CD4-positive, CD25-positive, alpha-beta regulatory T cell (primary cell): ENCODE data around the gene WNK1. TPM values are rescaled to one million over a fixed set of nuclear protein-coding genes. Genes with fewer than 3 reads are reported as not detected.

Experiments used
- ATAC-seq, 2 donors: fragments of 150-1000 bp; cut with Tn5 transposase; one replicate each; pipeline ENCODE4 v1.10.0; 2021; ENCODE audit warnings: low read depth in 2 of 2, moderate number of reproducible peaks in 2 of 2, moderate library complexity in 1 of 2
- DNase-seq, 3 donors: peaks; one replicate each; pipeline versions ENCODE4 v3.0.0 to v3.0.0-alpha.2; 2012 to 2022; ENCODE audit warnings: mixed read lengths in 1 of 3
- H3K27ac ChIP-seq: one replicate; pipeline ENCODE4 v1.7.0; 2013; ENCODE audit warnings: mild to moderate bottlenecking, low read length; ENCODE audit not compliant: insufficient read depth, poor library complexity, severe bottlenecking
- H3K27me3 ChIP-seq: one replicate; pipeline ENCODE4 v1.7.0; 2013; ENCODE audit warnings: low read length; ENCODE audit not compliant: control insufficient read depth, insufficient read depth
- H3K36me3 ChIP-seq: one replicate; pipeline ENCODE4 v1.7.0; 2013; ENCODE audit warnings: mild to moderate bottlenecking, low read length, moderate library complexity; ENCODE audit not compliant: control insufficient read depth, insufficient read depth
- H3K4me1 ChIP-seq: 2 replicates; pipeline ENCODE4 v1.7.0; 2013; ENCODE audit warnings: mild to moderate bottlenecking, low read length; ENCODE audit not compliant: insufficient read depth, control insufficient read depth, poor library complexity, severe bottlenecking
- H3K4me3 ChIP-seq: one replicate; pipeline ENCODE4 v1.7.0; 2013; ENCODE audit warnings: low read depth, mild to moderate bottlenecking, low read length, moderate library complexity
- H3K9me3 ChIP-seq, 2 experiments: 1 replicate in 1 of 2; 2 replicates in 1 of 2; pipeline ENCODE4 v1.7.0; 2013; ENCODE audit warnings: low read length in 2 of 2, mild to moderate bottlenecking in 1 of 2, moderate library complexity in 1 of 2; ENCODE audit not compliant: control insufficient read depth in 2 of 2
- H3K27ac Mint-ChIP-seq, 3 donors: one replicate each; pipeline ENCODE4 v1.8.0; 2020 to 2022; ENCODE audit warnings: mild to moderate bottlenecking in 3 of 3, mixed read lengths in 3 of 3, moderate library complexity in 2 of 3
- H3K27me3 Mint-ChIP-seq: one replicate; pipeline ENCODE4 v1.8.0; 2022; ENCODE audit warnings: mild to moderate bottlenecking, mixed read lengths
- H3K36me3 Mint-ChIP-seq: one replicate; pipeline ENCODE4 v1.8.0; 2020; ENCODE audit warnings: mixed read lengths
- H3K4me1 Mint-ChIP-seq, 4 donors: one replicate each; pipeline ENCODE4 v1.8.0; 2020 to 2022; ENCODE audit warnings: mixed read lengths in 4 of 4, mild to moderate bottlenecking in 1 of 4
- H3K4me3 Mint-ChIP-seq, 4 donors: one replicate each; pipeline ENCODE4 v1.8.0; 2020 to 2022; ENCODE audit warnings: mild to moderate bottlenecking in 4 of 4, mixed read lengths in 4 of 4, moderate library complexity in 3 of 4
- H3K9me3 Mint-ChIP-seq, 7 donors: one replicate each; pipeline ENCODE4 v1.8.0; 2020 to 2022; ENCODE audit warnings: mixed read lengths in 7 of 7, mild to moderate bottlenecking in 3 of 7, moderate library complexity in 2 of 7
- polyA plus RNA-seq, 4 donors: library from polyadenylated mRNA; unstranded; fragments of 300-500 nt; fragmentation: Illumina TruSeq; gene quantifications; one replicate each; pipeline ENCODE4 v1.2.3, GENCODE V29; 2021
- total RNA-seq: library from RNA; stranded (reverse); gene quantifications from one replicate; pipeline ENCODE4 v1.2.3, GENCODE V29; 2022

The WNK1 gene
- total and polyA plus RNA-seq, 5 donors from 2014 or later: 22.1 to 360 (median 32.8) TPM

GRCh38 chr12:910416-910815, 158.0 kb downstream of the WNK1 start:
- no peak for DNase-seq
- Mint-ChIP-seq H3K4me1 (peaks cover 11 to 22% (median 18%) of the 10 kb centered on the region in 4 donors), H3K4me3 (no peak overlapping the region), H3K27me3 (no peaks in the 10 kb centered on the region), H3K9me3 (no peaks in the 10 kb centered on the region), H3K27ac (peak overlapping the region in 2 of 3 donors; percentile 1 to 71), H3K36me3 (peaks cover 50% of the 10 kb centered on the region)
- Histone ChIP-seq H3K9me3 (no peaks in the 10 kb centered on the region), H3K27me3 (no peaks in the 10 kb centered on the region), H3K27ac (no peak overlapping the region), H3K4me3 (no peak overlapping the region), H3K4me1 (peaks cover 5% of the 10 kb centered on the region), H3K36me3 (peaks cover 95% of the 10 kb centered on the region)
- no peak for ATAC-seq

- no peaks in the 10 kb centered on the region for H3K9me3 ChIP-seq
- Mint-ChIP-seq H3K4me3 (no peak overlapping the region), H3K36me3 (peaks cover 45% of the 10 kb centered on the region), H3K9me3 (no peaks in the 10 kb centered on the region), H3K4me1 (peaks cover 8 to 20% (median 14%) of the 10 kb centered on the region in 4 donors), H3K27me3 (no peaks in the 10 kb centered on the region), H3K27ac (peak overlapping the region in 1 of 3 donors; percentile 56)
- H3K27ac ChIP-seq: no peak overlapping the region
- H3K27me3 ChIP-seq: no peaks in the 10 kb centered on the region
- DNase-seq: no peak
- peaks cover 5% of the 10 kb centered on the region for H3K4me1 ChIP-seq
- H3K4me3 ChIP-seq: no peak overlapping the region
- peaks cover 91% of the 10 kb centered on the region for H3K36me3 ChIP-seq
- ATAC-seq: no peak
These were observed 158.9 kb downstream of the WNK1 start for GRCh38 chr12:911191-911826.

- DNase-seq: no peak
- H3K27ac Mint-ChIP-seq: no peak overlapping the region
- Histone ChIP-seq H3K4me3 (no peak overlapping the region), H3K27ac (no peak overlapping the region), H3K27me3 (no peaks in the 10 kb centered on the region), H3K4me1 (peaks cover 5% of the 10 kb centered on the region), H3K36me3 (peaks cover 90% of the 10 kb centered on the region), H3K9me3 (no peaks in the 10 kb centered on the region)
- no peaks in the 10 kb centered on the region for H3K9me3 Mint-ChIP-seq
- no peak overlapping the region for H3K4me3 Mint-ChIP-seq
- H3K4me1 Mint-ChIP-seq: peaks cover 6 to 20% (median 13%) of the 10 kb centered on the region in 4 donors
- H3K36me3 Mint-ChIP-seq: peaks cover 46% of the 10 kb centered on the region
- ATAC-seq: no peak
- no peaks in the 10 kb centered on the region for H3K27me3 Mint-ChIP-seq
These were observed 160.3 kb downstream of the WNK1 start for GRCh38 chr12:912466-913235.

- H3K36me3 Mint-ChIP-seq: peaks cover 47% of the 10 kb centered on the region
These were observed 161.7 kb downstream of the WNK1 start for GRCh38 chr12:913919-914698.

GRCh38 chr12:915090-915489, 162.7 kb downstream of the WNK1 start:
- Histone ChIP-seq H3K27me3 (no peaks in the 10 kb centered on the region), H3K9me3 (no peaks in the 10 kb centered on the region), H3K4me1 (peaks cover 5% of the 10 kb centered on the region), H3K36me3 (peaks cover 75% of the 10 kb centered on the region), H3K4me3 (no peak overlapping the region), H3K27ac (no peak overlapping the region)
- H3K27me3 Mint-ChIP-seq: no peaks in the 10 kb centered on the region
- H3K27ac Mint-ChIP-seq: peak overlapping the region; percentile 65 to 78 (median 71)
- no peak overlapping the region for H3K4me3 Mint-ChIP-seq
- H3K9me3 Mint-ChIP-seq: no peaks in the 10 kb centered on the region
- peaks cover 40% of the 10 kb centered on the region for H3K36me3 Mint-ChIP-seq
- DNase-seq: peak in 1 of 3 donors; percentile 41
- ATAC-seq: peak in 1 of 2 donors; percentile 47
- H3K4me1 Mint-ChIP-seq: peaks cover 7 to 21% (median 10%) of the 10 kb centered on the region in 4 donors

More at GRCh38 chr12:913919-914698, 161.7 kb downstream of the WNK1 start:
- no peaks in the 10 kb centered on the region for H3K27me3 ChIP-seq
- peaks cover 5% of the 10 kb centered on the region for H3K4me1 ChIP-seq
- peaks cover 85% of the 10 kb centered on the region for H3K36me3 ChIP-seq
- DNase-seq (no peak), ATAC-seq (no peak)
- H3K9me3 ChIP-seq: no peaks in the 10 kb centered on the region
- Mint-ChIP-seq H3K4me3 (peak overlapping the region in 1 of 4 donors; percentile 38), H3K27ac (peak overlapping the region; percentile 74 to 79 (median 78)), H3K9me3 (no peaks in the 10 kb centered on the region), H3K27me3 (no peaks in the 10 kb centered on the region), H3K4me1 (peaks cover 7 to 21% (median 13%) of the 10 kb centered on the region in 4 donors)
- no peak overlapping the region for H3K27ac ChIP-seq
- no peak overlapping the region for H3K4me3 ChIP-seq

GRCh38 chr12:916240-916639, 163.9 kb downstream of the WNK1 start:
- H3K36me3 Mint-ChIP-seq: peaks cover 41% of the 10 kb centered on the region
- ATAC-seq (peak in 1 of 2 donors; percentile 41), DNase-seq (peak in 1 of 3 donors; percentile 39)
- H3K36me3 ChIP-seq: peaks cover 66% of the 10 kb centered on the region
- H3K27ac Mint-ChIP-seq: peak overlapping the region in 1 of 3 donors; percentile 67
- no peaks in the 10 kb centered on the region for H3K9me3 ChIP-seq
- H3K4me1 ChIP-seq: peaks cover 5% of the 10 kb centered on the region
- no peaks in the 10 kb centered on the region for H3K27me3 ChIP-seq
- H3K27me3 Mint-ChIP-seq: no peaks in the 10 kb centered on the region
- H3K4me3 ChIP-seq: no peak overlapping the region
- H3K9me3 Mint-ChIP-seq: no peaks in the 10 kb centered on the region
- H3K4me3 Mint-ChIP-seq: no peak overlapping the region
- H3K27ac ChIP-seq: no peak overlapping the region
- H3K4me1 Mint-ChIP-seq: peaks cover 7 to 21% (median 16%) of the 10 kb centered on the region in 4 donors

- H3K4me3 Mint-ChIP-seq: peak overlapping the region in 1 of 4 donors; percentile 38
- H3K27ac ChIP-seq: no peak overlapping the region
These were observed 164.5 kb downstream of the WNK1 start for GRCh38 chr12:916712-917445.

More at GRCh38 chr12:916712-917445, 164.5 kb downstream of the WNK1 start:
- H3K27me3 Mint-ChIP-seq: no peaks in the 10 kb centered on the region
- H3K36me3 Mint-ChIP-seq: peaks cover 41% of the 10 kb centered on the region
- peak overlapping the region in 2 of 3 donors; percentile 79 to 80 for H3K27ac Mint-ChIP-seq
- H3K9me3 Mint-ChIP-seq: no peaks in the 10 kb centered on the region
- H3K4me3 ChIP-seq: no peak overlapping the region
- DNase-seq (no peak), ATAC-seq (no peak)
- H3K36me3 ChIP-seq: peaks cover 62% of the 10 kb centered on the region
- H3K9me3 ChIP-seq: no peaks in the 10 kb centered on the region
- no peaks in the 10 kb centered on the region for H3K27me3 ChIP-seq
- peaks cover 7 to 21% (median 16%) of the 10 kb centered on the region in 4 donors for H3K4me1 Mint-ChIP-seq
- H3K4me1 ChIP-seq: peaks cover 5% of the 10 kb centered on the region
